Measurements from ENCODE around the gene TGFBI.

Gene TGFBI

GRCh38 chr5:136022965-136023364, 5.8 kb upstream of the TGFBI start:
- Histone ChIP-seq H3K9ac (ENCODE audit: low read length in 5 of 5) (no peak overlapping the region), H3K4me1 (ENCODE audit: control insufficient read depth in 5 of 5, insufficient read depth in 5 of 5, low read length in 5 of 5) (peaks cover 10 to 62% (median 41%) of the 10 kb centered on the region in 5 donors), H3K27me3 (ENCODE audit: control insufficient read depth in 5 of 5, insufficient read depth in 4 of 5, low read length in 5 of 5) (peaks cover 0 to 11% (median 9%) of the 10 kb centered on the region in 5 donors), H3K4me3 (ENCODE audit: low read depth in 1 of 5, low read length in 5 of 5) (no peak overlapping the region), H3K36me3 (ENCODE audit: control insufficient read depth in 5 of 5, insufficient read depth in 5 of 5, low read length in 5 of 5) (no peaks in the 10 kb centered on the region), H3K27ac (ENCODE audit: low read depth, low read length) (no peak overlapping the region), H3K9me3 (ENCODE audit: control insufficient read depth in 5 of 5, low read length in 5 of 5) (no peaks in the 10 kb centered on the region)

GRCh38 chr5:136023958-136024541, 4.7 kb upstream of the TGFBI start:
- Histone ChIP-seq H3K4me3 (ENCODE audit: low read depth in 1 of 5, low read length in 5 of 5) (no peak overlapping the region), H3K27me3 (ENCODE audit: control insufficient read depth in 5 of 5, insufficient read depth in 4 of 5, low read length in 5 of 5) (peaks cover 0 to 17% (median 12%) of the 10 kb centered on the region in 5 donors), H3K27ac (ENCODE audit: low read depth, low read length) (no peak overlapping the region), H3K9ac (ENCODE audit: low read length in 5 of 5) (no peak overlapping the region), H3K9me3 (ENCODE audit: control insufficient read depth in 5 of 5, low read length in 5 of 5) (no peaks in the 10 kb centered on the region), H3K36me3 (ENCODE audit: control insufficient read depth in 5 of 5, insufficient read depth in 5 of 5, low read length in 5 of 5) (no peaks in the 10 kb centered on the region), H3K4me1 (ENCODE audit: control insufficient read depth in 5 of 5, insufficient read depth in 5 of 5, low read length in 5 of 5) (peaks cover 7 to 66% (median 45%) of the 10 kb centered on the region in 5 donors)

- no peak overlapping the region for H3K27ac ChIP-seq (ENCODE audit: low read depth, low read length)
- H3K27me3 ChIP-seq (ENCODE audit: control insufficient read depth in 5 of 5, insufficient read depth in 4 of 5, low read length in 5 of 5) = peaks cover 5 to 29% (median 19%) of the 10 kb centered on the region in 5 donors
- no peaks in the 10 kb centered on the region for H3K36me3 ChIP-seq (ENCODE audit: control insufficient read depth in 5 of 5, insufficient read depth in 5 of 5, low read length in 5 of 5)
- no peak overlapping the region for H3K9ac ChIP-seq (ENCODE audit: low read length in 5 of 5)
- peaks cover 0 to 69% (median 41%) of the 10 kb centered on the region in 5 donors for H3K4me1 ChIP-seq (ENCODE audit: control insufficient read depth in 5 of 5, insufficient read depth in 5 of 5, low read length in 5 of 5)
- no peaks in the 10 kb centered on the region for H3K9me3 ChIP-seq (ENCODE audit: control insufficient read depth in 5 of 5, low read length in 5 of 5)
- no peak overlapping the region for H3K4me3 ChIP-seq (ENCODE audit: low read depth in 1 of 5, low read length in 5 of 5)
These were observed 2.9 kb upstream of the TGFBI start for GRCh38 chr5:136025900-136026299.

- H3K27ac ChIP-seq (ENCODE audit: low read depth, low read length) = no peak overlapping the region
- peaks cover 5 to 29% (median 19%) of the 10 kb centered on the region in 5 donors for H3K27me3 ChIP-seq (ENCODE audit: control insufficient read depth in 5 of 5, insufficient read depth in 4 of 5, low read length in 5 of 5)
- H3K4me1 ChIP-seq (ENCODE audit: control insufficient read depth in 5 of 5, insufficient read depth in 5 of 5, low read length in 5 of 5) = peaks cover 0 to 67% (median 41%) of the 10 kb centered on the region in 5 donors
- no peak overlapping the region for H3K4me3 ChIP-seq (ENCODE audit: low read depth in 1 of 5, low read length in 5 of 5)
- H3K36me3 ChIP-seq (ENCODE audit: control insufficient read depth in 5 of 5, insufficient read depth in 5 of 5, low read length in 5 of 5) = no peaks in the 10 kb centered on the region
- H3K9ac ChIP-seq (ENCODE audit: low read length in 5 of 5) = no peak overlapping the region
- H3K9me3 ChIP-seq (ENCODE audit: control insufficient read depth in 5 of 5, low read length in 5 of 5) = no peaks in the 10 kb centered on the region
These were observed 2.2 kb upstream of the TGFBI start for GRCh38 chr5:136026636-136027035.

GRCh38 chr5:136027311-136027710, 1.5 kb upstream of the TGFBI start:
- Histone ChIP-seq H3K36me3 (ENCODE audit: control insufficient read depth in 5 of 5, insufficient read depth in 5 of 5, low read length in 5 of 5) (no peaks in the 10 kb centered on the region), H3K27me3 (ENCODE audit: control insufficient read depth in 5 of 5, insufficient read depth in 4 of 5, low read length in 5 of 5) (peaks cover 5 to 29% (median 19%) of the 10 kb centered on the region in 5 donors), H3K9ac (ENCODE audit: low read length in 5 of 5) (no peak overlapping the region), H3K4me1 (ENCODE audit: control insufficient read depth in 5 of 5, insufficient read depth in 5 of 5, low read length in 5 of 5) (peaks cover 0 to 73% (median 41%) of the 10 kb centered on the region in 5 donors), H3K27ac (ENCODE audit: low read depth, low read length) (no peak overlapping the region), H3K4me3 (ENCODE audit: low read depth in 1 of 5, low read length in 5 of 5) (no peak overlapping the region), H3K9me3 (ENCODE audit: control insufficient read depth in 5 of 5, low read length in 5 of 5) (no peaks in the 10 kb centered on the region)

GRCh38 chr5:136028090-136028489, 698 bp upstream of the TGFBI start:
- Histone ChIP-seq H3K9me3 (ENCODE audit: control insufficient read depth in 5 of 5, low read length in 5 of 5) (no peaks in the 10 kb centered on the region), H3K36me3 (ENCODE audit: control insufficient read depth in 5 of 5, insufficient read depth in 5 of 5, low read length in 5 of 5) (no peaks in the 10 kb centered on the region), H3K27me3 (ENCODE audit: control insufficient read depth in 5 of 5, insufficient read depth in 4 of 5, low read length in 5 of 5) (peaks cover 5 to 29% (median 19%) of the 10 kb centered on the region in 5 donors), H3K4me3 (ENCODE audit: low read depth in 1 of 5, low read length in 5 of 5) (peak overlapping the region in 2 of 5 donors; percentile 52 to 68), H3K4me1 (ENCODE audit: control insufficient read depth in 5 of 5, insufficient read depth in 5 of 5, low read length in 5 of 5) (peaks cover 0 to 79% (median 41%) of the 10 kb centered on the region in 5 donors), H3K27ac (ENCODE audit: low read depth, low read length) (no peak overlapping the region), H3K9ac (ENCODE audit: low read length in 5 of 5) (no peak overlapping the region)

- no peaks in the 10 kb centered on the region for H3K9me3 ChIP-seq (ENCODE audit: control insufficient read depth in 5 of 5, low read length in 5 of 5)
- peaks cover 5 to 29% (median 19%) of the 10 kb centered on the region in 5 donors for H3K27me3 ChIP-seq (ENCODE audit: control insufficient read depth in 5 of 5, insufficient read depth in 4 of 5, low read length in 5 of 5)
- H3K4me3 ChIP-seq (ENCODE audit: low read depth in 1 of 5, low read length in 5 of 5) = peak overlapping the region; percentile 47 to 74 (median 61)
- peak overlapping the region in 3 of 5 donors; percentile 20 to 48 (median 45) for H3K9ac ChIP-seq (ENCODE audit: low read length in 5 of 5)
- H3K4me1 ChIP-seq (ENCODE audit: control insufficient read depth in 5 of 5, insufficient read depth in 5 of 5, low read length in 5 of 5) = peaks cover 0 to 75% (median 43%) of the 10 kb centered on the region in 5 donors
- H3K27ac ChIP-seq (ENCODE audit: low read depth, low read length) = peak overlapping the region; percentile 30
- peaks cover 0 to 13% (median 4%) of the 10 kb centered on the region in 5 donors for H3K36me3 ChIP-seq (ENCODE audit: control insufficient read depth in 5 of 5, insufficient read depth in 5 of 5, low read length in 5 of 5)
These were observed 1.5 kb downstream of the TGFBI start for GRCh38 chr5:136030252-136030651.

GRCh38 chr5:136030956-136031611, 2.3 kb downstream of the TGFBI start:
- Histone ChIP-seq H3K4me1 (ENCODE audit: control insufficient read depth in 5 of 5, insufficient read depth in 5 of 5, low read length in 5 of 5) (peaks cover 0 to 72% (median 38%) of the 10 kb centered on the region in 5 donors), H3K9ac (ENCODE audit: low read length in 5 of 5) (peak overlapping the region in 1 of 5 donors; percentile 48), H3K36me3 (ENCODE audit: control insufficient read depth in 5 of 5, insufficient read depth in 5 of 5, low read length in 5 of 5) (peaks cover 0 to 13% (median 4%) of the 10 kb centered on the region in 5 donors), H3K9me3 (ENCODE audit: control insufficient read depth in 5 of 5, low read length in 5 of 5) (no peaks in the 10 kb centered on the region), H3K27me3 (ENCODE audit: control insufficient read depth in 5 of 5, insufficient read depth in 4 of 5, low read length in 5 of 5) (peaks cover 5 to 32% (median 19%) of the 10 kb centered on the region in 5 donors), H3K27ac (ENCODE audit: low read depth, low read length) (peak overlapping the region; percentile 30), H3K4me3 (ENCODE audit: low read depth in 1 of 5, low read length in 5 of 5) (peak overlapping the region; percentile 47 to 74 (median 61))

GRCh38 chr5:136031711-136032110, 2.9 kb downstream of the TGFBI start:
- no peak overlapping the region for H3K9ac ChIP-seq (ENCODE audit: low read length in 5 of 5)
- H3K27ac ChIP-seq (ENCODE audit: low read depth, low read length) = no peak overlapping the region
- H3K36me3 ChIP-seq (ENCODE audit: control insufficient read depth in 5 of 5, insufficient read depth in 5 of 5, low read length in 5 of 5) = peaks cover 0 to 13% (median 4%) of the 10 kb centered on the region in 5 donors
- peaks cover 3 to 72% (median 37%) of the 10 kb centered on the region in 5 donors for H3K4me1 ChIP-seq (ENCODE audit: control insufficient read depth in 5 of 5, insufficient read depth in 5 of 5, low read length in 5 of 5)
- H3K27me3 ChIP-seq (ENCODE audit: control insufficient read depth in 5 of 5, insufficient read depth in 4 of 5, low read length in 5 of 5) = peaks cover 5 to 32% (median 19%) of the 10 kb centered on the region in 5 donors
- H3K4me3 ChIP-seq (ENCODE audit: low read depth in 1 of 5, low read length in 5 of 5) = no peak overlapping the region
- no peaks in the 10 kb centered on the region for H3K9me3 ChIP-seq (ENCODE audit: control insufficient read depth in 5 of 5, low read length in 5 of 5)

GRCh38 chr5:136032564-136032963, 3.8 kb downstream of the TGFBI start:
- Histone ChIP-seq H3K9ac (ENCODE audit: low read length in 5 of 5) (no peak overlapping the region), H3K9me3 (ENCODE audit: control insufficient read depth in 5 of 5, low read length in 5 of 5) (no peaks in the 10 kb centered on the region), H3K4me3 (ENCODE audit: low read depth in 1 of 5, low read length in 5 of 5) (no peak overlapping the region), H3K36me3 (ENCODE audit: control insufficient read depth in 5 of 5, insufficient read depth in 5 of 5, low read length in 5 of 5) (peaks cover 0 to 13% (median 4%) of the 10 kb centered on the region in 5 donors), H3K27me3 (ENCODE audit: control insufficient read depth in 5 of 5, insufficient read depth in 4 of 5, low read length in 5 of 5) (peaks cover 5 to 24% (median 14%) of the 10 kb centered on the region in 5 donors), H3K27ac (ENCODE audit: low read depth, low read length) (no peak overlapping the region), H3K4me1 (ENCODE audit: control insufficient read depth in 5 of 5, insufficient read depth in 5 of 5, low read length in 5 of 5) (peaks cover 5 to 74% (median 40%) of the 10 kb centered on the region in 5 donors)
